A549 (cell line): Measurements from ENCODE around the gene C1QTNF2. TPM values are rescaled to one million over a fixed set of nuclear protein-coding genes. Genes with fewer than 3 reads are reported as not detected.
A peak's percentile ranks its signal among the peaks of the same experiment; 100 is the strongest.
"Not testable (repeated sequence)": the region's sequence is repeated elsewhere in the genome, so short reads cannot be mapped to it uniquely, and the experiment has no call there.

Source experiments
- ATAC-seq, 2 experiments: fragments of 200-7000 bp in 1 of 2; fragments of >200 bp in 1 of 2; cut with Nextera tagmentation in 1 of 2; cut with Tn5 transposase in 1 of 2; 3 replicates each; pipeline versions ENCODE4 v1.8.0 to v1.9.1; 2018 to 2020; ENCODE audit warnings: mild to moderate bottlenecking in 1 of 2, moderate library complexity in 1 of 2
- CTCF ChIA-PET: fragments of 300-600 bp; sonication (Branson Sonifier 250); formaldehyde crosslinking; extraction: SDS; loops from one replicate; lab custom pipeline; 2021; ENCODE audit warnings: antibody characterized with exemption, inconsistent platforms; lab: Yijun Ruan, JAX
- POLR2A ChIA-PET: fragments of 350-600 bp; formaldehyde crosslinking; extraction: SDS; loops from one replicate; lab custom pipeline; 2021; ENCODE audit warnings: antibody characterized with exemption, inconsistent platforms; lab: Yijun Ruan, JAX
- DNase-seq, 2 experiments: peaks; one replicate each; pipeline versions ENCODE4 v3.0.0 to v3.0.0-alpha.2; 2011 to 2016; ENCODE audit warnings: low read depth in 1 of 2, low spot score in 1 of 2
- FAIRE-seq: peaks from 2 replicates; lab custom pipeline; 2011; peaks lifted over from hg19 to GRCh38; lab: Jason Lieb, UNC
- H3K27ac ChIP-seq, 2 experiments: fragments of >200 bp; sonication (Bioruptor Twin); formaldehyde crosslinking; 3 replicates each; pipeline ENCODE4 v1.5.1; 2016 to 2017
- H3K4me1 ChIP-seq: fragments of >200 bp; sonication (Bioruptor Twin); formaldehyde crosslinking; 3 replicates; pipeline ENCODE4 v1.6.1; 2016
- H3K4me2 ChIP-seq: fragments of >200 bp; sonication (Bioruptor Twin); formaldehyde crosslinking; 3 replicates; pipeline ENCODE4 v1.6.1; 2016
- H3K4me3 ChIP-seq: fragments of >200 bp; sonication (Bioruptor Twin); formaldehyde crosslinking; 3 replicates; pipeline ENCODE4 v1.5.1; 2016
- H3K9me3 ChIP-seq: fragments of >200 bp; sonication (Bioruptor Twin); formaldehyde crosslinking; 3 replicates; pipeline ENCODE4 v1.6.1; 2016
- CHD2 ChIP-seq: fragments of 150-350 bp; IDR thresholded peaks from 2 replicates; pipeline ENCODE4 v1.6.1; 2014; ENCODE audit warnings: low read length; ENCODE audit not compliant: partially characterized antibody
- CHD4 ChIP-seq: fragments of 200-600 bp; sonication (generic); IDR thresholded peaks from 2 replicates; pipeline ENCODE4 v1.6.1; 2016; ENCODE audit warnings: antibody characterized with exemption, mild to moderate bottlenecking, borderline replicate concordance
- EHF ChIP-seq: fragments of 250-450 bp; sonication (Bioruptor Pico); IDR thresholded peaks from 2 replicates; pipeline ENCODE4 v1.5.0; 2020; ENCODE audit warnings: mild to moderate bottlenecking
- EP300 ChIP-seq, 2 experiments: fragments of >200 bp; sonication (Bioruptor Twin); formaldehyde crosslinking; IDR thresholded peaks; 2 replicates in 1 of 2; 3 replicates in 1 of 2; pipeline ENCODE4 v1.6.1; 2016 to 2017
- FOSL2 ChIP-seq, 2 experiments: fragments of 450-650 bp in 1 of 2; fragments of >200 bp in 1 of 2; sonication (Bioruptor Twin) in 1 of 2; formaldehyde crosslinking; IDR thresholded peaks; 2 replicates each; pipeline versions ENCODE4 v1.5.0 to v1.6.1; 2016 to 2020; ENCODE audit warnings: mild to moderate bottlenecking in 1 of 2, moderate library complexity in 1 of 2
- FOXS1 ChIP-seq: fragments of 250-450 bp; sonication (Bioruptor Pico); IDR thresholded peaks from 2 replicates; pipeline ENCODE4 v1.5.0; 2020; ENCODE audit warnings: mild to moderate bottlenecking, moderate library complexity
- HEYL ChIP-seq: fragments of 250-450 bp; sonication (Bioruptor Pico); IDR thresholded peaks from 2 replicates; pipeline ENCODE4 v1.8.0; 2021; ENCODE audit warnings: mild to moderate bottlenecking, moderate library complexity
- HOXA7 ChIP-seq: fragments of 250-450 bp; sonication (Bioruptor Pico); IDR thresholded peaks from 2 replicates; pipeline ENCODE4 v1.5.0; 2020; ENCODE audit warnings: mild to moderate bottlenecking, moderate library complexity
- HOXB13 ChIP-seq: fragments of 250-450 bp; sonication (Bioruptor Pico); IDR thresholded peaks from 2 replicates; pipeline ENCODE4 v1.5.0; 2020; ENCODE audit warnings: low read depth, mild to moderate bottlenecking, moderate library complexity
- HOXB5 ChIP-seq: fragments of 250-450 bp; sonication (Bioruptor Pico); IDR thresholded peaks from 2 replicates; pipeline ENCODE4 v1.5.0; 2020; ENCODE audit warnings: mild to moderate bottlenecking, moderate library complexity
- JUN ChIP-seq, 2 experiments: fragments of >200 bp; sonication (Bioruptor Twin); formaldehyde crosslinking; IDR thresholded peaks; 2 replicates in 1 of 2; 3 replicates in 1 of 2; pipeline ENCODE4 v1.6.1; 2016 to 2017
- JUNB ChIP-seq: fragments of >200 bp; sonication (Bioruptor Twin); formaldehyde crosslinking; IDR thresholded peaks from 2 replicates; pipeline ENCODE4 v1.6.1; 2016
- KDM1A ChIP-seq: fragments of 200-600 bp; sonication (generic); IDR thresholded peaks from 2 replicates; pipeline ENCODE4 v1.6.1; 2016; ENCODE audit warnings: low read depth, mild to moderate bottlenecking
- MAFK ChIP-seq: fragments of 450-650 bp; IDR thresholded peaks from 2 replicates; pipeline ENCODE4 v1.6.1; 2014; ENCODE audit not compliant: partially characterized antibody
- MYC ChIP-seq: IDR thresholded peaks from 2 replicates; pipeline ENCODE4 v1.6.1; 2012; ENCODE audit warnings: mild to moderate bottlenecking, inconsistent platforms, low read length, improper control_type of control experiment, borderline replicate concordance
- NFE2L2 ChIP-seq: fragments of 150-350 bp; conservative IDR thresholded peaks from 2 replicates; pipeline ENCODE4 v1.6.1; 2014; ENCODE audit warnings: low read length
- NPAS2 ChIP-seq: fragments of 250-450 bp; sonication (Bioruptor Pico); IDR thresholded peaks from 2 replicates; pipeline ENCODE4 v1.8.0; 2022; ENCODE audit warnings: mild to moderate bottlenecking, moderate library complexity, borderline replicate concordance
- NR3C1 ChIP-seq: fragments of >200 bp; sonication (Bioruptor Twin); formaldehyde crosslinking; IDR thresholded peaks from 3 replicates; pipeline ENCODE4 v1.6.1; 2017
- PHF8 ChIP-seq: fragments of 200-600 bp; sonication (generic); IDR thresholded peaks from 2 replicates; pipeline ENCODE4 v1.6.1; 2016; ENCODE audit warnings: low read depth, mild to moderate bottlenecking, antibody characterized with exemption, moderate library complexity, borderline replicate concordance
- POLR2A ChIP-seq: IDR thresholded peaks from 2 replicates; pipeline ENCODE4 v1.6.1; 2012; ENCODE audit warnings: mild to moderate bottlenecking, low read length
- RARB ChIP-seq: fragments of 250-450 bp; sonication (Bioruptor Pico); IDR thresholded peaks from 2 replicates; pipeline ENCODE4 v1.8.0; 2021; ENCODE audit warnings: mild to moderate bottlenecking, moderate library complexity
- SREBF2 ChIP-seq: fragments of 450-650 bp; IDR thresholded peaks from 2 replicates; pipeline ENCODE4 v1.6.1; 2014; ENCODE audit warnings: mild to moderate bottlenecking, moderate library complexity
- TP53 ChIP-seq: fragments of 250-450 bp; sonication (Bioruptor Pico); IDR thresholded peaks from 2 replicates; pipeline ENCODE4 v1.5.0; 2021; ENCODE audit warnings: mild to moderate bottlenecking, moderate library complexity
- ZFP36 ChIP-seq: fragments of 450-650 bp; IDR thresholded peaks from 2 replicates; pipeline ENCODE4 v1.6.1; 2014; ENCODE audit warnings: borderline replicate concordance; ENCODE audit not compliant: partially characterized antibody
- ZNF302 ChIP-seq: fragments of 250-450 bp; sonication (Bioruptor Pico); IDR thresholded peaks from 2 replicates; pipeline ENCODE4 v1.9.0; 2021; ENCODE audit warnings: inconsistent platforms, mild to moderate bottlenecking, moderate library complexity
- WGBS: methylation state at CpG from one replicate; pipeline ENCODE4 v1.1.6; 2017; ENCODE audit errors: missing lambda C conversion rate; 5-methylcytosine and 5-hydroxymethylcytosine counted together
- polyA plus RNA-seq, 4 experiments: library from polyadenylated mRNA; depleted of rRNA in 3 of 4; stranded (reverse); fragments of >200 nt; fragmentation: RNase III in 1 of 4; extraction: RNeasy Plus Mini Kit Qiagen cat#74134 plus additional on column Dnase treatment in 1 of 4; gene quantifications; 2 replicates in 3 of 4; 3 replicates in 1 of 4; pipeline ENCODE4 v1.2.3, GENCODE V29; 2011 to 2017
- TF ChIP-seq, protein P1 (sequence below): fragments of >200 bp; sonication (Bioruptor Twin); formaldehyde crosslinking; IDR thresholded peaks from 2 replicates; pipeline ENCODE4 v1.6.1; 2016
- TF ChIP-seq, protein P2 (sequence below): fragments of >200 bp; sonication (Bioruptor Twin); formaldehyde crosslinking; IDR thresholded peaks from 3 replicates; pipeline ENCODE4 v1.6.1; 2016

The C1QTNF2 gene
- polyA plus RNA-seq, 2 of the 4 experiments (the other 2 are of a cell fraction) = 0.04 to 0.06 TPM

DNA sequence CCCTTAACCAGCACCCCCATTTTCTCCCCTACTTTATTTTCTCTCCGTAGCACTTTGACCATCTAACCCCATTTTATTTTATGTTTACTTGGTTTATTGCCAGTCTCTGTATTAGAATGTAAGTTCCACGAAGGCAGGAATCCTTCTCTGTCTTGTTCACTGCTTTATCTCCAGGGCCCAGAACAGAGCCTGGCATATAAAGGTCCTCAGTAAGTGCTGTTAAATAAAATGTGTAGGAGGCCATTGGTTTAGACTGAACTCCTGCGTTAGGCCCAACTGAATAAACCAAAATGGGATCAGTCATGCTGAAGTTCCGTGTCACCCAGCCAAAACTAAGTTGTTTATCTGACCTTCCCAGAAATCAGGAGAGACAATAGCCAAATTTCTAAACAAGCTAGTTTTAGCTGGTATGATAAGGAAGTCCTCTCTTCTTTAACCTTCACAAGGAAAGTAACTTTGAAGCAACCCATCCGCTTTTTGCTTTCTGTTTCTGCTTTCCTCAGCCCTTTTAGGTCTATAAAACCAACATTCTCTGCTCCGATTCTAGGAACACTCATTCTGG lies 29.0 kb downstream of the C1QTNF2 start:
- FAIRE-seq (no peak), DNase-seq (no peak), ATAC-seq (no peak)
- ChIA-PET POLR2A (no interaction called here), CTCF (interaction anchor here (1.4 to 10.1 kb wide), 7 partner anchors 11 to 321 kb away, joined by 3 to 244 read pairs (median 30); no protein-coding TSS in a partner anchor)
- Histone ChIP-seq H3K4me3 (no peak overlapping the region), H3K4me2 (no peak overlapping the region), H3K27ac (no peak overlapping the region), H3K9me3 (no peaks in the 10 kb centered on the region), H3K4me1 (peaks cover 15% of the 10 kb centered on the region)
- 79% methylated on average over 6 of the region's 6 CpGs for WGBS
- TF ChIP-seq HOXB5 (CRISPR knock-in tag) (no peak), SREBF2 (no peak), HOXB13 (CRISPR knock-in tag) (no peak), HOXA7 (CRISPR knock-in tag) (no peak), KDM1A (no peak), CHD4 (no peak), NFE2L2 (no peak), HEYL (CRISPR knock-in tag) (no peak), RARB (CRISPR knock-in tag) (no peak), JUN (IDR thresholded peaks at IDR 0.05) (no peak), MAFK (no peak), NPAS2 (CRISPR knock-in tag) (no peak), EP300 (IDR thresholded peaks at IDR 0.05) (no peak), JUNB (no peak), TP53 (CRISPR knock-in tag) (no peak), FOXS1 (no peak), ZFP36 (no peak), EHF (CRISPR knock-in tag) (no peak)
- TF ChIP-seq, protein P1, sequence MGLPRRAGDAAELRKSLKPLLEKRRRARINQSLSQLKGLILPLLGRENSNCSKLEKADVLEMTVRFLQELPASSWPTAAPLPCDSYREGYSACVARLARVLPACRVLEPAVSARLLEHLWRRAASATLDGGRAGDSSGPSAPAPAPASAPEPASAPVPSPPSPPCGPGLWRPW = no peak
- TF ChIP-seq, protein P2, sequence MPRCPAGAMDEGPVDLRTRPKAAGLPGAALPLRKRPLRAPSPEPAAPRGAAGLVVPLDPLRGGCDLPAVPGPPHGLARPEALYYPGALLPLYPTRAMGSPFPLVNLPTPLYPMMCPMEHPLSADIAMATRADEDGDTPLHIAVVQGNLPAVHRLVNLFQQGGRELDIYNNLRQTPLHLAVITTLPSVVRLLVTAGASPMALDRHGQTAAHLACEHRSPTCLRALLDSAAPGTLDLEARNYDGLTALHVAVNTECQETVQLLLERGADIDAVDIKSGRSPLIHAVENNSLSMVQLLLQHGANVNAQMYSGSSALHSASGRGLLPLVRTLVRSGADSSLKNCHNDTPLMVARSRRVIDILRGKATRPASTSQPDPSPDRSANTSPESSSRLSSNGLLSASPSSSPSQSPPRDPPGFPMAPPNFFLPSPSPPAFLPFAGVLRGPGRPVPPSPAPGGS = no peak

DNA sequence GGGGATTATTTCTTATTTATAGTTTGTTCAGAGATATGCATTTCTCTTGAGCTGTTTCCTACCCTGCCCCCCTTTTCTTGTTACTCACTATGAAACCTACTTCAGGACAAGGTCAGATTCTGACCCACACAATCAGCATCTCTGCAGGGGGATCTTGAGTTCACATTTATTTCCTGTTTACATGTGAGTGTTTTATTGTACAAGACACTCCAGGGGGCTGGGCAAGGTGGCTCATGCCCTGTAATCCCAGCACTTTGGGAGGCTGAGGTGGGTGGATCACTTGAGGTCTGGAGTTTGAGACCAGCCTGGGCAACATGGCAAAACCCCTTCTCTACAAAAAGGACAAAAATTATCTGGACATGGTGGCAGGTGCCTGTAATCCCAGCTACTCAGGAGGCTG lies 29.9 kb downstream of the C1QTNF2 start:
- H3K4me3 ChIP-seq, H3K27ac ChIP-seq, DNase-seq, FAIRE-seq, POLR2A ChIA-PET, H3K9me3 ChIP-seq, H3K4me2 ChIP-seq, ATAC-seq: not testable (repeated sequence)
- CTCF ChIA-PET = interaction anchor here (0.7 to 5.8 kb wide), 4 partner anchors 12 to 320 kb away, joined by 3 to 87 read pairs (median 4); no protein-coding TSS in a partner anchor
- peaks cover 15% of the 10 kb centered on the region for H3K4me1 ChIP-seq

DNA sequence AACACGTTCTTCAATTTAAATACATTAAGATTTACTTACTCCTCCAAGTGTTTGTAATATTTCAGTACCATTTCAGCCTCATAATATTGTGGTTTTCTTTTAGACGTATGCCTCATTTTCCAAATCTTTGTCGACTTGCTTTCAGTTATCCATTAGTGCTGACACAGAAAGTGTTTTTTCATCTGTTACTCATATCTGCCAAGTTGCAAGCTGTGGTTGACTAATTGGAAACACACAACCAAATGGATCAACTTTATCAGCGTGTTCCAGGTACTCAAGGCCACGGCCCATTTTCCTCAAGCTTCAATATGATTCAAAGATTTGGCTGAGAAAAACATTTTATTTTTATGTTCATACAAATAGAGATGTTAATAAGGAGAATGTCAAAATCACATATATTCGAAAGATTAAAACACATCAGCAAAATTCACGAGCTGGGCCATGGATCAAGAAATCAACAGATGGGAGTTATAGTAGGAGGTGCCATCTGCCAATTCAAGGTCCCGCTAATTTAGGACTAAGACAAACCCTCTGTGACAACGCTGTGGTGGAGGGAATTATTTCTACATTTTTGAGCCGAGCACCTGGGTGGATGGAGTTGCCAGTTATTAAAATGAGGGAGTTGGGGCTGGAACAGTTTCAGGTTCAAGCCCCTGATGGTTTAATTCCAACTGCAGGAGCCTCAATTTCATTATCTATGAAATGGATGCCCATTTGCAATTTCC lies 30.9 kb downstream of the C1QTNF2 start:
- H3K27ac ChIP-seq = no peak overlapping the region
- no peak for FAIRE-seq
- no peak for DNase-seq
- H3K4me2 ChIP-seq = no peak overlapping the region
- H3K4me3 ChIP-seq = no peak overlapping the region
- ChIA-PET POLR2A (no interaction called here), CTCF (interaction anchor here (0.6 to 1.5 kb wide), 2 partner anchors 12 to 185 kb away, joined by 3 to 4 read pairs; no protein-coding TSS in a partner anchor)
- peaks cover 11% of the 10 kb centered on the region for H3K4me1 ChIP-seq
- no peaks in the 10 kb centered on the region for H3K9me3 ChIP-seq
- TF ChIP-seq FOSL2 (IDR thresholded peaks at IDR 0.05) (no peak), FOSL2 (CRISPR knock-in tag; IDR thresholded peaks at IDR 0.05) (no peak), ZNF302 (CRISPR knock-in tag) (no peak), MYC (no peak), CHD2 (no peak), HEYL (CRISPR knock-in tag) (no peak), SREBF2 (no peak), NR3C1 (no peak), PHF8 (no peak), POLR2A (no peak)
- 82% methylated on average over 10 of the region's 10 CpGs for WGBS
- ATAC-seq = no peak

DNA sequence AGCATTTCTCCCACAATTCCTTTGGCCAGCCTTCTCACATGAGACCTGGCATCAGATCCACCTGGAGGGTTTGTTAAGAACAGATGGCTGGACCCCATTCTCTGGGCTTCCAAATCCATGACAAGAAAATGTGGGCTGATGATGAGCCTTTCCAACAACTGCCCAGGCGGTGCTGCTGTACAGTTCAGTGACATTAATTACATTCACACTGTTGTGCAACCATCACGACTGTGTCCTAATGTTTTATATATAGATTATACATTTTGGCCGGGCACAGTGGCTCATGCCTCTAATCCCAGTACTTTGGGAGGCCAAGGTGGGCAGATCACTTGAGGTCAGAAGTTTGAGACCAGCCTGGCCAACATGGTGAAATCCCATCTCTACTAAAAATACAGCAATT lies 35.7 kb downstream of the C1QTNF2 start:
- not testable (repeated sequence) for H3K9me3 ChIP-seq, H3K4me3 ChIP-seq, H3K4me2 ChIP-seq, FAIRE-seq, ATAC-seq, DNase-seq
- peak overlapping the region in 1 of 2 experiments; percentile 6; a peak in 2 of 6 replicates for H3K27ac ChIP-seq
- ChIA-PET CTCF (interaction anchor here (1.6 to 5.0 kb wide), 2 partner anchors 10 to 56 kb away, joined by 3 to 40 read pairs; no protein-coding TSS in a partner anchor), POLR2A (interaction anchor here (0.6 kb wide), 1 partner anchor 84 kb away, joined by 6 read pairs; the partner anchor contains the start of gene SLU7)
- H3K4me1 ChIP-seq = peaks cover 10% of the 10 kb centered on the region; the same call in 2 of the 3 replicates
- WGBS = 69% methylated on average over 3 of the region's 3 CpGs
